ENCODE data around the gene NDUFAF8. TPM values are rescaled to one million over a fixed set of nuclear protein-coding genes. Genes with fewer than 3 reads are reported as not detected.

Gene NDUFAF8
- total RNA-seq, 3 donors from 2014 or later: 24.5 to 31.6 (median 31.2) TPM

- intact Hi-C loops (cut with DNase I, micrococcal nuclease): no loop called here
- Histone ChIP-seq H3K9me3 (no peaks in the 10 kb centered on the region), H3K4me1 (ENCODE audit: low read depth) (no peaks in the 10 kb centered on the region), H3K4me3 (no peak overlapping the region), H3K36me3 (ENCODE audit: low read depth) (no peaks in the 10 kb centered on the region)
- ATAC-seq: no peak
- no peak for TF ChIP-seq CTCF (IDR thresholded peaks at IDR 0.05)
- no peak for DNase-seq
These were observed 39.7 kb upstream of the NDUFAF8 start for GRCh38 chr17:81199482-81199830.

- no peak for DNase-seq
- Histone ChIP-seq H3K36me3 (ENCODE audit: low read depth) (no peaks in the 10 kb centered on the region), H3K4me1 (ENCODE audit: low read depth) (no peaks in the 10 kb centered on the region), H3K9me3 (no peaks in the 10 kb centered on the region), H3K4me3 (no peak overlapping the region)
- intact Hi-C loops (cut with DNase I, micrococcal nuclease): no loop called here
- ATAC-seq: no peak
- no peak for TF ChIP-seq CTCF (IDR thresholded peaks at IDR 0.05)
These were observed 38.9 kb upstream of the NDUFAF8 start for GRCh38 chr17:81200201-81200600.

- ATAC-seq (peak; percentile 91), DNase-seq (peak in 1 of 3 donors; percentile 88)
- TF ChIP-seq CTCF (IDR thresholded peaks at IDR 0.05): peak; percentile 27
- H3K4me3 ChIP-seq: no peak overlapping the region
- no peaks in the 10 kb centered on the region for H3K36me3 ChIP-seq (ENCODE audit: low read depth)
- H3K4me1 ChIP-seq (ENCODE audit: low read depth): no peaks in the 10 kb centered on the region
- intact Hi-C loops (cut with DNase I, micrococcal nuclease): no loop called here
- no peaks in the 10 kb centered on the region for H3K9me3 ChIP-seq
These were observed 38.2 kb upstream of the NDUFAF8 start for GRCh38 chr17:81200695-81201580.

- H3K9me3 ChIP-seq: no peaks in the 10 kb centered on the region
- H3K4me1 ChIP-seq (ENCODE audit: low read depth): no peaks in the 10 kb centered on the region
- intact Hi-C loops (cut with DNase I, micrococcal nuclease): no loop called here
- H3K4me3 ChIP-seq: no peak overlapping the region
- no peak for TF ChIP-seq CTCF (IDR thresholded peaks at IDR 0.05)
- H3K36me3 ChIP-seq (ENCODE audit: low read depth): no peaks in the 10 kb centered on the region
- ATAC-seq (no peak), DNase-seq (no peak)
These were observed 36.8 kb upstream of the NDUFAF8 start for GRCh38 chr17:81202318-81202717.

GRCh38 chr17:81203136-81203535, 36.0 kb upstream of the NDUFAF8 start:
- intact Hi-C loops (cut with DNase I, micrococcal nuclease): no loop called here
- Histone ChIP-seq H3K9me3 (no peaks in the 10 kb centered on the region), H3K4me3 (no peak overlapping the region), H3K4me1 (ENCODE audit: low read depth) (no peaks in the 10 kb centered on the region), H3K36me3 (ENCODE audit: low read depth) (no peaks in the 10 kb centered on the region)
- TF ChIP-seq CTCF (IDR thresholded peaks at IDR 0.05): no peak
- ATAC-seq (no peak), DNase-seq (no peak)
